ENCODE data around the gene GAK.
"Not testable (repeated sequence)": the region's sequence is repeated elsewhere in the genome, so short reads cannot be mapped to it uniquely, and the experiment has no call there.

GAK gene

DNA sequence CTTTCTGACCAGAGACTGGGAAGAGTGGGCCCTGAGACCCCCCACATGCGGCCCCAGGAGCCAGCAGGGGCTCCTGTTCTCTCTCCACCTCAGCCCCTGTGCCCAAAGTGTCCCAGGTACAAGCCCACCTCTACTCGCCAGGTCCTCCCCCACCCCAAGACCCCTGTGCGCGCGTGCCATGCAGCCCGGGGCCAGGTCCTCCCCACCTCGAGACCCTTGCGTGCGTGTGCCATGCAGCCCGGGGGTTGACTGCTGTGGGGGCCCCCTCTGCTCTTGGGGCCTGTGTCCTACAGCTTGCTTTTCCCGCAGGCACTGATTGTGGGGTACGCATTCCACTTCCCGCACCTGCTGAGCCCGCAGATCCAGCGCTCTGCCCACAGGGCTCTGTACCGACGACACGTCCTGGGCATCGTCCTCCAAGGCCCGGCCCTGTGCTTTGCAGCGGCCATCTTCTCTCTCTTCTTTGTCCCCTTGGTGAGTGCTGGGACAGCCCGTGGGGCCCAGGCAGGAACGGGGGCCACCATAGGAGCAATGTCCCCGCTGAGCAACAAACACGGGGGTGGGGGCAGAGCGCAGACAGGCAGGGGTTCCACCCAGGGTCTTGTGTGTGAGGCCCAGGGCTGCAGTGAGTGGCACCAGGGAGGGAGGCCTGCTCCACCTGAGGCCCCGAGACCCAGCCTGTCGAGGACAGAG is 20.9 kb upstream of the GAK start:
- DNase-seq = no peak

DNA sequence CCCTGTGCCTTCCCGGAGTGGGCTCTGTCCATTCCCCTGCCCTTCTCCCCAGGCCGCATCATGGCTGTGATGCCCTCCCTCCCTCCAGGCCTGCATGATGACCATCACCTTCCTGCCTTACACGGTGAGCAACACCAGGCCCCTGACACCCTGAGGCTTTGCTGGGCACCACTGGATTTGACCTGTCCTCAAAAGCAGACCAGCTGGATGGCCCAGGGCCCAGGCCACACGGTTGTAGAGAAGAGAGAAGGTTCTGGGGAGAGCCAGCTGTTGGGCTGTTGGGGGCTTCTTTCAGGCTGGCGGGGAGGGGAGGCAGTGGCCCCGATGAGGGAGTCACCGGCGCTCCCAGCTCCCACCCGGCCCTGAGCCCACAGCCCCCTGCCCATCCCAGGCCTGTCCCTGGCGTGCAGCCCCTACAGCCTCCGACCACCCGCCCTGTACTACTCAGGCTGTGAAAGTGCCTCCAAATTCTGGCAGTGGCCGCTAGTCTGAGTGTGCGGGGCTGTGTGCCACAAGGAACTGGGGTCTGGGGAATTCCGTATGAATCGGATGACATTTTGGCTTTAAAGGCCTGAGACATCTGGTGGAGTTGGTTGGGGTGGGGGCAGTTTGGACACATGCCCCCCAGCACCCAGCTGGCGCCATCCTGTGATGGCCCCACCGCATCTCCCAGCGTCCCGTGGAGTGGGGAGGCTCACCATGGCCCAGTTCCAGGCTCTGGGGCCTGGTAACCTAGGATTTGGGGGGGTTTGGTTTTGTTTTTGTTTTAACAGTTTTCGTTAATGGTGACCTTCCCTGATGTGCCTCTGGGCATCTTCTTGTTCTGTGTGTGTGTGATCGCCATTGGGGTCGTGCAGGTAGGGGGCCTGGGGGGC is 19.7 kb upstream of the GAK start:
- DNase-seq = no peak

DNA sequence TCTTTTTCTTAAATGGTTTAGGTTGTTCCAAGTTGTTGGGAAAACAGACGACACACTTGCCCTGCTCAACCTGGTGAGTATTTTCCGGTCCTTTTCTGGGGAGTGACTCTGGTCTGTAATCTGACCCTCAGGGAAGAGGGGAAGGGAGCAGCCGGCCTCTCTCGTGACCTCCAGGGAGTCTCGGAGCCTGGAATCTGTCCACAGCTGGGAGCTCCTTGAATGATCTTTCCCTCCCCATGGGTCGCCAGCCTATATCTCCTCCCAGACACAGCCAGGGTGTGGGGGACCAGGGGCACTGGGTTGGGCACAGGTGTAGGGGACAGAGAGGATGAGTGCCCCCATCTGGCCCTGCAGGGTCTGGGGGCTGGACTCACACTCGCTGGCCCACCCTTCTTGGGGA is 19.1 kb upstream of the GAK start:
- no peak for DNase-seq

DNA sequence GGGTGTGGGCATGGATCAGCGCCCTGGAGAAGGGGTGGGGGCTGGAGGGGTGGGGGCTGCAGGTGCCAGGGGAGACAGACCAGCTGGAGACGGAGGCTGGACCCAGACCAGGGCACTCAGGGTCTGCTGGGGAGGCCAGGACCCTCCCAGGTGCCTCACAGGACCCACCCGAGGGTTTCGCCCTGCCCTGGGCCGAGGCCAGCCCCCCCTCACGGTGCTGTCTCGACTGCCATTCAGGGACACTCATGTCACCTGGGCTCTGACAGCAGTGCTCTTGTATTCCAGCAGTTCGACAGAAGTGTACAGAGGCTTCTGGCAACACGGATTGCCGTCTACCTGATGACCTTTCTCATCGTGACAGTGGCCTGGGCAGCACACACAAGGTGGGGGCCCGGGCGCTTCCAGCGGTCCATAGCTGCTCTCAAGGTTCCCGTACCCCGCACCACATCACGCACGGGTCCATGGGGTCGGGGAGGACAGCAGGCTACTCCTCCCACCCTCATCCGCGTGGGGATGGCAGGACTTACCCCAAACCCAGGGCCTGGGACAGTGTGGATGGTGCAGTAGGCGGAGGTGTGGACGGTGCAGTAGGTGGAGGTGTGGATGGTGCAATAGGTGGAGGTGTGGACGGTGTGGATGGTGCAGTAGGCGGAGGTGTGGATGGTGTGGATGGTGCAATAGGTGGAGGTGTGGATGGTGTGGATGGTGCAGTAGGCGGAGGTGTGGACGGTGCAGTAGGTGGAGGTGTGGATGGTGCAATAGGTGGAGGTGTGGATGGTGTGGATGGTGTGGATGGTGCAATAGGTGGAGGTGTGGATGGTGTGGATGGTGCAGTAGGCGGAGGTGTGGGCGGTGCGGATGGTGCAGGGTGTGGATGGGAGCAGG is 18.3 kb upstream of the GAK start:
- no peak for DNase-seq

DNA sequence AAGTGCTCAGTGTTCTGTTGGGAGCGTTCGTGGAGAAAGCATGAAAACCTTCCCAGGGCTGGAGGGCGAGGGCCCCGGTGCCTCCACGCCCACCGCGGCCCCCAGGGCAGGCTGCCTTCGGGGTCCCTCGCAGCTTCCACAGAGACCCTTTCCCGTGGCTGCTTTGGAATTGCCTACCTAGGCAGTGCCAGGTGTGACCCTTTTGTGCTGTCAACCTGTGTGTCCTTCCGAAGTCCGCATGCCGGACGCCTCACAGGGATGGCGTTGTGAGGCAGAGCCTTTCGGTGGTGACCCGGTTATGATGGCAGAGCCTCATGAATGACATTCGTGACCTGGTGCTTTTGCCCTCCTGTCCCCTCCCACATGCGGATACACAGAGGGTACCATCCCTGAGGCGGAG is 17.5 kb upstream of the GAK start:
- no peak for DNase-seq

DNA sequence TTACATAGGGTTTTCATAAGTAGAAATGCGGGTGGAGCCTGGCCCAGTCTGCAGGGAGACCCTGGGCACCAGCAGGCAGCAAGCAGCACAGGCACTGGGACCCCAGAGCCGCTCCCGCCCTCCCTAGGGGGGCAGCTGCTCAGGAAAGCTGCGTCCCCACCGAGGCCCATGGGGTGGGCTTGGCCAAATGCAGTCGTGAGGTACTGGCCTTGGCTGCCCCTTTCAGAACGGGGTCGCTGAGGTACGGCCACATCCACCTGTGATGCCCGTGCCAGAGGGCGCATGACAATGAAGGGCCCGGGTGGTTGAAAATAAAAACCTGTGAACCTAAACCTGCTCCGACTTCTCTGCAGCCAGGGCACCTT is 16.8 kb upstream of the GAK start:
- no peak for DNase-seq

DNA sequence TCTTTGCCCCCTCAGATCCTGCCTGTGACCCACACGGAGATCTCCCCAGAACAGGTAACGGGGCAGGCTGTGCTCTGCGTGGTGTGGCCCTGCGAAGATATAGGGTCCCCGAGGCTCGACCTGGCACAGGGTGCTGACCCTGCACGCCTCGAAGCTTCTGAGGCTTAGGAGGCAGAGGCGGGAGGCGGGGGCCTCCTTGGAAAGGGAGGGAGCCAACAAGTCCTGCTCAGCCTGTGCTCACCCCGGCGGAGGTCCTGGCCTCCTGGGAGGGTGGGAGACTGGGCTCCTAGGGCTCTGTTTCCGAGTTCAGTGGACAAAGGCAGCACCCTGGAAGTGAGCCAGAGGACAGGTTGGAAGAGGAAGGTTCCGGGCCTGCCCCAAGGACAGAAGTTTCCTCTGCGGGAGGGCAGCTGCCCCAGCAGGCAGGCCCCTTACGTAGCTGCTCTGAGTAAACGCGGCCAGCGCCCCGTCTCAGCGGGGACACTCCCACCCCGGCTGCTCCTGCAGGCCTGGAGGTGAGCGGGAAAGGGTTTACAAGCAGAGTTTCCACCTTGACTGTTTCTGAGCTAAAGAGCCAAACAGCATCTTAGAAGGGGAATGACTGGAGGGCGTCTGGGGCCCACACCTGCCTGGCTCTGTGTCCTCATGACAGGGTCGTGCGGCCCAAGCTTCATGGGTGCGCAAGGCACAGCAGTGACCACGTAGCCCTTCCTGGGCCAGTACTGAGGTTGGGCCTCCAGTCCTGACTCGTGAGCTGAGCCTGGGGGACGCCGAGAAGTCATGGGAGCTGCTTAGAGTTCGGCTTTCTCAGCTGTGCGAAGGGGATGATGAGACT is 16.2 kb upstream of the GAK start:
- no peak for DNase-seq

DNA sequence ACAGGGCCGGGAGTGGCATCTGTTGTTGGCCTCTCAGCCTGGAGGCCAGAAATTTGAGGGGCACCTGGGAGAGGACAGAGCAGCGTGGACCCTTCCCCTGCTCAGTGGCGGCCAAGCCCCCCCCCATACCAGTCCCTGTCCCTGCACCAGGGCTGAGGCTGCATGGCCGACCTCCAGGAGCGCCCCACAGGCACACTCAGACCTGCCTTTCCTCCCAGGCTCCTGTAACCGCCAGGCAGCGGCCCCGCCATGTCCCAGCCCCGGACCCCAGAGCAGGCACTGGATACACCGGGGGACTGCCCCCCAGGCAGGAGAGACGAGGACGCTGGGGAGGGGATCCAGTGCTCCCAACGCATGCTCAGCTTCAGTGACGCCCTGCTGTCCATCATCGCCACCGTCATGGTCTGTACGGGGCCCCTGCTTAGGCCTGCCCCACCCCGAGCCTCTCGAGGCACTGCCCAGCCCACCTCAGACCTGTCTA is 15.4 kb upstream of the GAK start:
- no peak for DNase-seq

DNA sequence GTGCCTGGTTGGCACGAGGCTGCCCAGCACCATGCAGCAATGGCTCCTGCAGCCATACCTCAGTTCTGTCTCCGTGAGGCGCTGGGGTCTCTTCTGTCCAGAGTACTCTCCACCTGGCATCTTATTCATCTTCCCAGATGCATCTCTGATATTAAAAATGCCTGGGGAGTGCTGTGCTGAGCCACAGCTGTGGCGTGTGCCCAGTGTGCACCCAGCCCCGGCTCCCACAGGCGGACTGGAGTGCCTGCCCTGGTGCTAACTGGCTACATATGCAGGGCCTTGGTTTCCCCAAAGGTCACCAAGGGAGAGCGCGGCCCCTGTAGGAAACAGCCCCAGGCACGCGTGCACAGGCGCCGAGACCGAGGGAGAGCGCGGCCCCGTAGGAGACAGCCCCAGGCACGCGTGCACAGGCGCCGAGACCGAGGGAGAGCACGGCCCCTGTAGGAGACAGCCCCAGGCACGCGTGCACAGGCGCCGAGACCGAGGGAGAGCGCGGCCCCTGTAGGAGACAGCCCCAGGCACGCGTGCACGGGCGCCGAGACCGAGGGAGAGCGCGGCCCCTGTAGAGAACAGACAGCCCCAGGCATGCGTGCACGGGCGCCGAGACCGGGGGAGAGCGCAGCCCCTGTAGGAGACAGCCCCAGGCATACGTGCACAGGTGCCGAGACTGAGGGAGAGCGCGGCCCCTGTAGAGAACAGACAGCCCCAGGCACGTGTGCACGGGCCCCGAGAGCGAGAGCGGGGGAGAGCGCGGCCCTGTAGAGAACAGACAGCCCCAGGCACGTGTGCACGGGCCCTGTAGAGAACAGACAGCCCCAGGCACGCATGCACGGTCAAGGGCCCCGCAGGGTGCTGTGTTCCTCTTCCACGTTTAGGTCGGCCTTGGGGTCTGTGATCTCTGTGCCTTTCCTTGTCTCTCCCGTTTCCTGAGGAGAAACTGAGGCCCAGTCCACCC is 14.7 kb upstream of the GAK start:
- DNase-seq = no peak

DNA sequence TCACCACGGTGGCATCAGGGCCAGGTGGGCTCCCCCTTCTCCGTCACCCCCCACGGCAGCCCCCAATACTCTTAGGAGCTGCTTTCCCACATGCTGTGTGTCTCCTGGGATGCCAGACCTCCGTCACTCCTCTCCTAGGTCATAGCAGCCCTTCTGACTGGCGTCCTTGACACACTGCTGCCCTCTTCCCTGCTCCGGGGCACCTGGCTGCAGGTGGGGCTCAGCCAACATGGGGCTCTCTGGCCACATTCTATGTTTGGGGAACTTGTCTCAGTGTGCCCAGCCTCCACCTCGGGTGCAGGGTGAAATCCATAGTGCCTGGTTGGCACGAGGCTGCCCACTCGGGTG is 14.0 kb upstream of the GAK start:
- no peak for DNase-seq

DNA sequence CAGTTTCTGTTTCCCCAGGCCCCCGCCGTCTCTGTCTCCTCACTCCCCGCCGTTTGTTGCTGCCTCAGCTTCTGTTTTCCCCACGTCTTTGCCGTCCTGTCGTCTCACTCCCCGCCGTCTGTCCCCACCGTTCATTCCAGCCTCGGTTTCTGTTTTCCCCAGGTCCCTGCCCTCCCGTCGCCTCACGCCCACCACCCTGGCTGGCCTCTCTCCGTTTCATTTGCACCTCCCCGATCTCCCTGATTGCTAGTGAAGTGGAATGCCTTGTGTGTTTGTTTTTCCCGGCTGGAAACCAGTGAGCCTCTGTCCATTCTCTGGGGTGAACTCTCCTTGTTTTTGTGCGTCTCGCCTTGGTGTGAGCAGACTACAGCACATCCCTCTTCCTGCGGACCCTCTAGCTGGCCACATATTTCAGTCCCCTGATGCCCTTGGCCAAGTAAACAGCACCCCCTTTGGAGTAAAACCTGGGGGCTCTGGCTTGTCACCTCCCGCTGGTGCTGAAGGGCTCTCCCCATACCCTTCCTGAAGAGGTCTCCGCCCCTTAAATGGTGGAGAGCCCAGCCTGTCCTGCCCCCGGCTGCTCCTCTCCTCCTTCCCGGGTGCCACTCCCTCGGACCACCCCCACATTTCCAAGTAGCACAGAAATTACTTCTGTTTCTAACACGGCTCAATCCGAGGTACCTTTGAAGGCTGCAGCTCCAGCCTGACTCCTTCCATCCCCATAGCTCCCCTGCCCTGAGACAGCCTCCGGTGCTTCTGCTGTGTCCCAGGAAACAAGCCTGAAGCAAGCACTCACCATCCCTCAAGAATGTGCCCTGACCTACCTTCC is 13.4 kb upstream of the GAK start:
- DNase-seq = no peak

DNA sequence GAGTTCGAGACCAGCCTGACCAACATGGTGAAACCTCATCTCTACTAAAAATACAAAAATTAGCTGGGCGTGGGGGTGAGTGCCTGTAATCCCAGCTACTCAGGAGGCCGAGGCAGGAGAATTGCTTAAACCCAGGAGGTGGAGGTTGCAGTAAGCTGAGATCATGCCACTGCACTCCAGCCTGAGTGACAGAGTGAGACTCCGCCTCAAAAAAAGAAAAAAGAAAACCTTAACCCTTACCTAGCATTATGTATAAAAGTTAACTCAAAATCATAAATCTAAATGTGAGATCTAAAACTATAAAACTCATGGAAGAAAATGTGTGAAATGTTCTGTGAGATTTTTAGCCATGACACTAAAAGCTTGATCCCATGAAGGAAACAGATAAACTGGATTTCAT is 7.4 kb upstream of the GAK start:
- DNase-seq = not testable (repeated sequence)

DNA sequence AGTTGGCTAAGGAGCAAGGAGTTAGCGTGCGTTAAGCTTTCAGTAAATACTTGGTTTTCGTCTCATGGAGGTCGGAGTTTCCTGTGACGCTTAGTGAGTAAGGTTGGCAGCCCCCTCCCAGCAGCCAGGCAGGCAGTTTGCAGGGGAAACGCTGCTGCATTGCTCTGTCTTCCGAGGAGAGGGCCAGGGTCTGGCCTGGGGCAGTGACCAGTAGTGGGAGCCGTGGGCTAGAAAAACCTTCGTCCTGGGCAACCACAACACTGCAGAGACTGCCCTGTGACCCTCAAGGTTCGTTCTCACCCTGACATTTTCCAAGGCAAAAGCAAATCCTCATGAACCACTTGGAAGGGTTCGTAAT is 576 bp upstream of the GAK start:
- no peak for DNase-seq

DNA sequence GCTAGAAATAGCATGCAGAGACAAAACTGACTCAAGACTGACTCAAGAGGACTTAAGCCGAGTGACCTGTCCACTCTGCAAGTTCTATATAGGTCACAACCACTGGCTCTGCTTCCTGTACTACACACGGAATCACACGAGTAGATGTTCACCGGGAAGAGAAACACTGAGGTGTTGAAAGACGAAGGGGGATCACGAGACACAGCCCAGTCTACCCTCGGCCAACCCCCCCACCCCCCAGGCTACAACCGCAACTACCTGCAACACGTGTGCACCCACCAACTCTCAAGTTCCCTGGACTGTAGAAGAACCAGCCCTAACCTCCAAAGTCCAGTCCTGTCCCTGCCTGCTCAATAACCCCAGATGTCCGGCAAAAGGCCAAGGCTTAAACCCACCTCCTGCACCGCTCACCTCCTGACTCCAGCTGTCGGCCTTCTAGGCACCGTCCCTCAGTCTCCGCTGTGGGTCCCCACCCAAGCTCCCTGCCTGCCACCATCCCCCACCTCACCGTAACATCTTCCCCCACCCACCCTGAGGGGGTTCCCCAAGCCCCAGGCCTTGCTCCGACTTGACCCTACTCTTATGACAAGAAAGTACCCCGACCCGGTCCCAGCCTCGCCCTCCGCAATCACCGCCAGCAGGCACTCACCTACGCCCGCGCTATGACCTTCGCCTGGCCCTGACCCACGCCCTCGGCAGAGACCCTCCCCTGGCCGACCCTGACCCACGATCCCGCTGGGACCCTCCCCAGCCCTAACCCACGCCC is 739 bp downstream of the GAK start:
- peak; percentile 4 for DNase-seq

DNA sequence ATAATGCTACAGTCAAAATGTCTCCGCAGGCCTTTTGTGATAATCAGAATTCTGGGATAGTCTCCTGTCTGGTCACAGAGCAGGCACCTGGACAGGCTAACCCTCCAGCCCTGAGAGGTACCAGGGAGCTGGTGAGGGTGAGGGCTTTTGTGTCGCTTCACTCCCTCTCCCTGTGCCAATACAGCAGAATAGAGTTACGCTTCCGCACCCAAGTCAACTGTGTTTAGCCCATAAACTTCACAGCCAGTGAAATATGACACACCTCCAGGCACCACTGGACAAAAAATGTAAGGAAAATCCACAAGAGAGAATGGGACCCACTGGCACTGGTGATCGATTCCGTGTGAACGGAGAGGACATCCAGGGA is 1.3 kb downstream of the GAK start:
- DNase-seq = no peak

DNA sequence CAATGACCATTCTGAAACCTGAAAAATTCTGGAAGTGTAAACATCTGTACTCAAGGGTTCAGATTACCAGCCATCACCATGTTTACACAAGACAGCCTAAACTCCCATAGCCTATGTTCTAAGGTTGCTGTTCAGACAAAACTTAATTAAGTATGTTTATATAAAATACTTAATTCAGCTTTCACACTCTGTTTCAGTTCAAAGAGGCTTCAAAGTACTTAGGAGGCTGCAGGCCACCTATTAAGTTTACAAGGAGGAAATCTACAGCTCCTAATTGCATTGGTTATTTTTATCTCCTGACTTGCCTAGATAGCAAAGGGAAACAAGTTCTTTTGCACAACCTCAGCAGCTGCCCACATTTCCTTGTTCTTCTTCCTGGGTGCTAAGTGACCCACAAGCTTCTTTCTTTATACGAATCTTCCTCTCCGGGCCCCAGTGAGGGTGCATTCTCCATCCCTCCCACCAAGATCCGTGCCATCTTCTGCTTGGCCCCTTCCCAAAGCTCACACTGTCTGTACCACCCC is 2.0 kb downstream of the GAK start:
- no peak for DNase-seq

DNA sequence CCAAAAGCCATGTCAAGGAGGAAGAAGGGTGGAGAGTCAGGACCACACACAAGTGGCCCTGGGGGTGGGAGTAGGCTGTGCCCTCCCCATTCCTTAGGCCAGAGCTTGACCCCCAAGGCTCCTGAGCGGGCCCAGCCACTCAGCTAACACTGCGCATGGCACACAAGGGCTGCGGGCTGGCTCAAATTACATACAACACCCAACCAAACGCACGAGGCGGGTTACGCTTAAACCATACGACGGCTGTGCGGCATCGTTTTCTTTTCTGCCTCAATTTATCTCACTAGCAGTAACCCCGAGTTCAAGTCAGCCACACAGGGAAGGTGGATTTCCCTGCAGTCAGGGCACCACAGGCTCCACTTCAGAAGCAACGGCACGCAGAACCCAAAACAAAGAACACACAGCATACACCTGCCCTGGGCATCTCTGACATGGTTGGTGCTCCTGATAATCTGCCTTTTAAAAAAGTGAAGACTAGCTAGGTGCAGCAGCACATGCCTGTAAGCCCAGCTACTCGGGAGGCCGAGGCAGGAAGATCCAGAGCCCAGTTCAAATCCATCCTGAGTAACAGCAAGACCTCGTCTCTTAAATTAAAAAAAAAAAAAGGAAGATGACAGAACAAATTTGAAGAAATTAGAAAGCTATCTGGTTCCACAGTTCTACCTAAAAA is 2.9 kb downstream of the GAK start:
- no peak for DNase-seq

DNA sequence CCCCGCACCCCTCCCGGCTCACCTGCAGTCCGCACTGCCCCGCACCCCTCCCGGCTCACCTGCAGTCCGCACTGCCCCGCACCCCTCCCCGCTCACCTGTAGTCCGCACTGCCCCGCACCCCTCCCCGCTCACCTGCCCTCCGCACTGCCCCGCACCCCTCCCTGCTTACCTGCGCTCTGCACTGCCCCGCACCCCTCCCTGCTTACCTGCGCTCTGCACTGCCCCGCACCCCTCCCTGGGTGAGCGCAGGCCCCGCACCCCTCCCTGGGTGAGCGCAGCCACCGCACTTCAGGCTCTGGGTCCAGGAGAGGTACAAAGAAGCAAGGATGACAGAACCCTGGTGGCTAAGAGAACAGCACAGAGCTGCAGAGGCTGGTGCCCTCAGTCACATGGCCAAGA is 4.5 kb downstream of the GAK start:
- DNase-seq = not testable (repeated sequence)

DNA sequence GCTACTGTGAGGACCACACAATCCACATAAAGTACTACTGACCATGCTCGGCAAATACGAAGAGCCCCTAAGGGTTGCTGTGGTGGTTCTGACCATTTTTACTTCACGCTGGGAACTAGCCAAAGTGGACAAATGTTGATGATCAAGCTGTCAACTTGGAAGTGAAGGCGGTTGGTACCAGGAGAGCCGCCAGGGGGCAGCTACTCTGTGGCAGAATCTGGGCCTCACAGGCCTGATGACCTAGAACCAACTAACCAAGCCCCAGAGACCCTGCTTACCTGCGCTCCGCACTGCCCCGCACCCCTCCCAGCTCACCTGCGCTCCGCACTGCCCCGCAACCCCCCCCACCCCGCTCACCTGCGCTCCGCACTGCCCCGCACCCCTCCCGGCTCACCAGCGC is 5.6 kb downstream of the GAK start:
- no peak for DNase-seq
